Psoas muscle (tissue), 8 donors: ENCODE measurements around the gene FGGY. TPM values are rescaled to one million over a fixed set of nuclear protein-coding genes. Genes with fewer than 3 reads are reported as not detected.
A peak's percentile ranks its signal among the peaks of the same experiment; 100 is the strongest.

Experiments
- ATAC-seq, 4 donors: fragments of 200-7000 bp; cut with Tn5 transposase; one replicate each; pipeline ENCODE4 v1.9.1; 2020; ENCODE audit warnings: moderate library complexity in 3 of 4, mild to moderate bottlenecking in 2 of 4
- DNase-seq, 2 donors: peaks; one replicate each; pipeline ENCODE4 v3.0.0-alpha.2; 2020
- H3K27ac ChIP-seq: fragments of 200-600 bp; one replicate; pipeline ENCODE4 v1.8.0; 2022
- H3K27me3 ChIP-seq, 3 donors: fragments of 200-600 bp in 1 of 3; one replicate each; pipeline versions ENCODE4 v1.6.1 to v1.8.0; 2013 to 2022; ENCODE audit warnings: low read length in 2 of 3, mild to moderate bottlenecking in 2 of 3, moderate library complexity in 1 of 3; ENCODE audit not compliant: insufficient read depth in 3 of 3
- H3K36me3 ChIP-seq, 2 donors: fragments of 200-600 bp in 1 of 2; one replicate each; pipeline versions ENCODE4 v1.6.1 to v1.8.0; 2013 to 2022; ENCODE audit warnings: low read depth in 1 of 2, mild to moderate bottlenecking in 1 of 2, moderate library complexity in 1 of 2; ENCODE audit not compliant: insufficient read depth in 1 of 2
- H3K4me1 ChIP-seq: fragments of 200-600 bp; one replicate; pipeline ENCODE4 v1.8.0; 2022
- H3K4me3 ChIP-seq: fragments of 200-600 bp; one replicate; pipeline ENCODE4 v1.8.0; 2022; ENCODE audit warnings: mild to moderate bottlenecking
- H3K9me3 ChIP-seq: fragments of 200-600 bp; one replicate; pipeline ENCODE4 v1.8.0; 2022
- WGBS, 3 donors: extraction: QIAGEN DNeasy Blood & Tissue Kit; methylation state at CpG; one replicate each; pipeline versions ENCODE4 v1.1.6 to v1.1.7; 2013; 5-methylcytosine and 5-hydroxymethylcytosine counted together
- intact Hi-C, 2 donors: fragments of 100-400 bp; cut with DNase I; formaldehyde crosslinking; loops; one replicate each; pipeline versions ENCODE4 v1.11.0 to v1.14.2; 2022
- polyA plus RNA-seq, 3 donors: library from polyadenylated mRNA; stranded (reverse); fragments of 200-250 nt; gene quantifications; one replicate each; pipeline ENCODE4 v1.2.3, GENCODE V29; 2013
- total RNA-seq, 4 donors: library from RNA; stranded (reverse); fragmentation: NEBNext Ultra II Directional in 2 of 4; extraction: Animal tissue kit (Norgen Biotek cat#: 25700) in 2 of 4; gene quantifications; one replicate each; pipeline versions ENCODE4 v1.2.1 to v1.2.4, GENCODE V29; 2021 to 2023
- TF ChIP-seq, protein P1 (sequence below): fragments of 200-600 bp; IDR thresholded peaks from one replicate; pipeline ENCODE4 v1.8.0; 2022; ENCODE audit warnings: antibody characterized with exemption
- donor health status: healthy with polysubstance abuse.
- donor health status: DM: no; HTN: no; CAD: no; lungs with moderate emphysema.
- donor health status: Bipolar disorder and iron deficiency.
- donor health status: healthy.
- donor health status: DM: yes; HTN: yes; CAD: no.
- donor health status: DM: no; HTN: no; CAD: no.
- donor health status: DM: no; HTN: no; CAD: no.
- donor health status: DM: yes; HTN: yes; CAD: no.

FGGY gene
- total and polyA plus RNA-seq, 7 donors, result 11.9 to 72.2 (median 46.5) TPM

DNA sequence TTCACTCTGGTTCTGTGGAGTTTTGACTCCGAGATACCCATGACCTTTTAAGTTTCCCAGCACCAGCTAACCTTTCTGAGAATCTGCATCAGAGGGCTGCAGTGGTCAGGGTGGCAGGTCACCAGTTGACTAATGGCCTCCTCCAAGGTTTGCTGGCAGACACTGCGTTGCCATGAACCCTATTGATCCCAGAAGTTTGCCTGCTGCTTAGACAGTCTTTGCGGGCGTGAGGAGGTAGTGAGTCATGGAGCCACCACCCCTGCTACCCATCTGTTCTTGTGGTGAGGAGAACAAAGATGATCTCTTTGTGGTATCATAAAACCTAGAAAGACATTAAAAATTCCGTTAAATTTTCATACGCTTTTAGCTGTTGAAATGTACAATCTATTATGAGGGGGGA is 180.4 kb downstream of the FGGY start:
- peaks cover 51% of the 10 kb centered on the region for H3K4me1 ChIP-seq
- H3K36me3 ChIP-seq, result no peaks in the 10 kb centered on the region
- intact Hi-C loops, result loop anchor here in 1 of 2 donors (5.0 kb wide), 1 partner anchor 45 kb away; no protein-coding TSS in a partner anchor
- DNase-seq, result no peak
- H3K9me3 ChIP-seq, result no peaks in the 10 kb centered on the region
- WGBS, 3 donors, result 85 to 96% (median 89%) methylated on average over 6 of the region's 6 CpGs
- TF ChIP-seq, protein P1, sequence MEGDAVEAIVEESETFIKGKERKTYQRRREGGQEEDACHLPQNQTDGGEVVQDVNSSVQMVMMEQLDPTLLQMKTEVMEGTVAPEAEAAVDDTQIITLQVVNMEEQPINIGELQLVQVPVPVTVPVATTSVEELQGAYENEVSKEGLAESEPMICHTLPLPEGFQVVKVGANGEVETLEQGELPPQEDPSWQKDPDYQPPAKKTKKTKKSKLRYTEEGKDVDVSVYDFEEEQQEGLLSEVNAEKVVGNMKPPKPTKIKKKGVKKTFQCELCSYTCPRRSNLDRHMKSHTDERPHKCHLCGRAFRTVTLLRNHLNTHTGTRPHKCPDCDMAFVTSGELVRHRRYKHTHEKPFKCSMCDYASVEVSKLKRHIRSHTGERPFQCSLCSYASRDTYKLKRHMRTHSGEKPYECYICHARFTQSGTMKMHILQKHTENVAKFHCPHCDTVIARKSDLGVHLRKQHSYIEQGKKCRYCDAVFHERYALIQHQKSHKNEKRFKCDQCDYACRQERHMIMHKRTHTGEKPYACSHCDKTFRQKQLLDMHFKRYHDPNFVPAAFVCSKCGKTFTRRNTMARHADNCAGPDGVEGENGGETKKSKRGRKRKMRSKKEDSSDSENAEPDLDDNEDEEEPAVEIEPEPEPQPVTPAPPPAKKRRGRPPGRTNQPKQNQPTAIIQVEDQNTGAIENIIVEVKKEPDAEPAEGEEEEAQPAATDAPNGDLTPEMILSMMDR, result no peak
- H3K27ac ChIP-seq, result no peak overlapping the region
- no peaks in the 10 kb centered on the region for H3K27me3 ChIP-seq
- ATAC-seq, result peak in 2 of 4 donors; percentile 18 to 25
- H3K4me3 ChIP-seq, result no peak overlapping the region

DNA sequence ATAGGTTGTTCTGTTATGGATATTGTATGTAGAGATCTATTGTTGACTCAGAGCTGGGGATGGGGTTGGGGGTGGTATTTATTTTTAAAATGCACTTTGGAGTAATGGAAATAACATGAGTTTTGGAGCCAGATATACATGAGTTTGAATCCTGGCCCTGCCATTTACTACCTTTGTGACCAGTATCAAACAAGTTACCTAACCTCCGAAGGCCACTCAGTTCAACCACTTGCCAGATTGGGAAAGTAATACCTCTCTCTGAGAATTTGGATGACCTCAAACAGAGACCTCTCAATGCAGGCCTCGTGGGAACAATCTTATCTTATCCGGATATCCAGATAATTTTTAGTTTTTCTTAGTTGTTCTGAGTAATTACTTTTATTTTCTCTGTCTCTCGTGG is 181.0 kb downstream of the FGGY start:
- TF ChIP-seq, protein P1, result no peak
- Histone ChIP-seq H3K27ac (no peak overlapping the region), H3K36me3 (no peaks in the 10 kb centered on the region), H3K9me3 (no peaks in the 10 kb centered on the region), H3K4me1 (peaks cover 54% of the 10 kb centered on the region), H3K4me3 (no peak overlapping the region), H3K27me3 (no peaks in the 10 kb centered on the region)
- ATAC-seq (no peak), DNase-seq (no peak)
- intact Hi-C loops, result loop anchor here in 1 of 2 donors (5.0 kb wide), 1 partner anchor 46 kb away; no protein-coding TSS in a partner anchor
- 41 to 69% (median 42%) methylated on average over 4 of the region's 4 CpGs for WGBS, 3 donors

GRCh38 chr1:59478822-59479221 is 181.9 kb downstream of the FGGY start:
- Histone ChIP-seq H3K27me3 (no peaks in the 10 kb centered on the region), H3K4me1 (peaks cover 60% of the 10 kb centered on the region), H3K4me3 (no peak overlapping the region), H3K9me3 (no peaks in the 10 kb centered on the region), H3K36me3 (no peaks in the 10 kb centered on the region), H3K27ac (no peak overlapping the region)
- TF ChIP-seq, protein P1, result no peak
- ATAC-seq, result peak in 1 of 4 donors; percentile 25
- no peak for DNase-seq
- intact Hi-C loops, result loop anchor here in 1 of 2 donors (5.0 kb wide), 1 partner anchor 47 kb away; no protein-coding TSS in a partner anchor
- 35 to 65% (median 45%) methylated on average over 2 of the region's 2 CpGs for WGBS, 3 donors

DNA sequence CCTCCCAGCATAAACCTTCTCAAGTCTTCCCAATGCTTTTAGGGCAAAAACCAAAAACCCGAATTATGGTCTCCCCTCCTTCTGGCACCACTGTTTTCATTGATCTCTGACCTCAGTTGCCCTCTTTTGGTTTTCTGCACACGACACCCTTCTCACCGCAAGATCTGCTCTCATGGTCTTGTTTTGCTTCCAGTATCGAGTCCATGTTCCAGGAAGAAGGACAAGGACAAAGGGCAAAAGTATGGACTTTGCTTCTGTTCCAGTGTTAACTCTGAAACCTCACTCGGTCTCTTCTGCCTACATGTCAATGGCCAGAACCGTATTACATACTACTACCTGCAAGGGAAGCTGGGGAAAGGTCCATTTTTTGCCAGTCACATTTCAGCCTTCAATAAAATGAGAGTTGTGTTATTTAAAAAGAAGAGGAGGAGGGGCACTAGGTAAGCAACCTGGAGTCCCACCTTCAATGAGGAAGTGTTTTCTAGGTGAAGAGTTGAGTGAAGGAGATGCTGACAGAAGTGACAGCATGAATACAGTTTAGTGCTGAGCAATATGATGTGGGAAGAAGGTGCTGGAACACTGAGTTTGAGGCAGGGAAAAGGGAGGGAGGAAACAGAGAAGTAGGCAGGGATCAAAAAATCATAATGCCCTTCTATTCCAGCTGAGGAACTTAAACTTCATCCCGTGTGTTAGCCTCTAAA is 183.4 kb downstream of the FGGY start:
- WGBS, 3 donors, result 83 to 91% (median 84%) methylated on average over 6 to 7 of the region's 7 CpGs

More for the DNA sequence above, 183.4 kb downstream of the FGGY start:
- Histone ChIP-seq H3K27me3 (no peaks in the 10 kb centered on the region), H3K36me3 (no peaks in the 10 kb centered on the region), H3K27ac (no peak overlapping the region), H3K4me1 (peaks cover 60% of the 10 kb centered on the region), H3K4me3 (no peak overlapping the region), H3K9me3 (no peaks in the 10 kb centered on the region)
- ATAC-seq (no peak), DNase-seq (no peak)
- TF ChIP-seq, protein P1, result no peak
- intact Hi-C loops, result no loop called here
